HL-60 (cell line): ENCODE data around the gene AHI1.

Source experiments
- DNase-seq, 2 experiments: peaks; one replicate each; pipeline ENCODE4 v3.0.0-alpha.2; 2010 to 2020; ENCODE audit warnings: low read depth in 1 of 2, low spot score in 1 of 2
- H3K27ac ChIP-seq: fragments of 250-450 bp; sonication (Bioruptor Pico); replicated peaks from 2 replicates; pipeline ENCODE4 v1.5.1; 2020; ENCODE audit warnings: mild to moderate bottlenecking, moderate library complexity
- H3K27me3 ChIP-seq: fragments of 250-450 bp; sonication (Bioruptor Pico); 2 replicates; pipeline ENCODE4 v1.5.1; 2021; ENCODE audit warnings: mild to moderate bottlenecking, moderate library complexity; ENCODE audit not compliant: insufficient read depth, poor library complexity, severe bottlenecking
- H3K4me3 ChIP-seq: replicated peaks from 2 replicates; pipeline ENCODE4 v1.5.1; 2011; ENCODE audit warnings: mild to moderate bottlenecking, control low read depth, low read length; ENCODE audit not compliant: insufficient read depth
- GABPA ChIP-seq: IDR thresholded peaks from 2 replicates; pipeline ENCODE4 v1.6.1; 2012; ENCODE audit warnings: low read depth
- POLR2AphosphoS5 ChIP-seq: IDR thresholded peaks from 2 replicates; pipeline ENCODE4 v1.6.1; 2012; ENCODE audit warnings: low read depth
- SPI1 ChIP-seq: IDR thresholded peaks from 2 replicates; pipeline ENCODE4 v1.6.1; 2012; ENCODE audit warnings: low read depth, mild to moderate bottlenecking, borderline replicate concordance
- TF ChIP-seq, protein P1 (sequence below): IDR thresholded peaks from 2 replicates; pipeline ENCODE4 v1.6.1; 2012; ENCODE audit warnings: low read depth; ENCODE audit not compliant: insufficient replicate concordance
- TF ChIP-seq, protein P2 (sequence below): IDR thresholded peaks from one replicate; pipeline ENCODE4 v1.5.1; 2011; ENCODE audit warnings: low read length, control low read depth, inconsistent platforms; ENCODE audit not compliant: insufficient read depth

The AHI1 gene

DNA sequence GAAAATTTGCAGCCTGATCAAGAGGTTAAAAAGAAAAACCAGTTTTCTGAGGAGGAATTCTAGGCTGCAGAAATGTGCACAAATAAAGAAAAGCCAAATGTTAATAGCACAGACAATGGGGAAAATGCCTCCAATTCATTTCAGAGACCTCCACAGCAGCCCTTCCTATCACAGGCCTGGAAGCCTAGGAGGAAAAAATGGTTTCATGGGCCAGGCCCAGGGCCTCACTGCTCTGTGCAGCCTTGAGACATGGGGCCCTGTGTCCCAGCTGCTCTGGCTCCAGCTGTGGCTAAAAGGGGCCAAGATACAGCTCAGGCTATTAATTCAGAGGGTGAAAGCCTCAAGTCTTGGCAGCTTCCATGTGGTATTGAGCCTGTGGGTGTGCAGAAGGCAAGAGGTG lies 18.9 kb downstream of the AHI1 start:
- no peak overlapping the region for H3K4me3 ChIP-seq
- no peak for DNase-seq
- no peak for TF ChIP-seq GABPA
- TF ChIP-seq, protein P1, sequence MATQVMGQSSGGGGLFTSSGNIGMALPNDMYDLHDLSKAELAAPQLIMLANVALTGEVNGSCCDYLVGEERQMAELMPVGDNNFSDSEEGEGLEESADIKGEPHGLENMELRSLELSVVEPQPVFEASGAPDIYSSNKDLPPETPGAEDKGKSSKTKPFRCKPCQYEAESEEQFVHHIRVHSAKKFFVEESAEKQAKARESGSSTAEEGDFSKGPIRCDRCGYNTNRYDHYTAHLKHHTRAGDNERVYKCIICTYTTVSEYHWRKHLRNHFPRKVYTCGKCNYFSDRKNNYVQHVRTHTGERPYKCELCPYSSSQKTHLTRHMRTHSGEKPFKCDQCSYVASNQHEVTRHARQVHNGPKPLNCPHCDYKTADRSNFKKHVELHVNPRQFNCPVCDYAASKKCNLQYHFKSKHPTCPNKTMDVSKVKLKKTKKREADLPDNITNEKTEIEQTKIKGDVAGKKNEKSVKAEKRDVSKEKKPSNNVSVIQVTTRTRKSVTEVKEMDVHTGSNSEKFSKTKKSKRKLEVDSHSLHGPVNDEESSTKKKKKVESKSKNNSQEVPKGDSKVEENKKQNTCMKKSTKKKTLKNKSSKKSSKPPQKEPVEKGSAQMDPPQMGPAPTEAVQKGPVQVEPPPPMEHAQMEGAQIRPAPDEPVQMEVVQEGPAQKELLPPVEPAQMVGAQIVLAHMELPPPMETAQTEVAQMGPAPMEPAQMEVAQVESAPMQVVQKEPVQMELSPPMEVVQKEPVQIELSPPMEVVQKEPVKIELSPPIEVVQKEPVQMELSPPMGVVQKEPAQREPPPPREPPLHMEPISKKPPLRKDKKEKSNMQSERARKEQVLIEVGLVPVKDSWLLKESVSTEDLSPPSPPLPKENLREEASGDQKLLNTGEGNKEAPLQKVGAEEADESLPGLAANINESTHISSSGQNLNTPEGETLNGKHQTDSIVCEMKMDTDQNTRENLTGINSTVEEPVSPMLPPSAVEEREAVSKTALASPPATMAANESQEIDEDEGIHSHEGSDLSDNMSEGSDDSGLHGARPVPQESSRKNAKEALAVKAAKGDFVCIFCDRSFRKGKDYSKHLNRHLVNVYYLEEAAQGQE, result no peak
- TF ChIP-seq, protein P2, sequence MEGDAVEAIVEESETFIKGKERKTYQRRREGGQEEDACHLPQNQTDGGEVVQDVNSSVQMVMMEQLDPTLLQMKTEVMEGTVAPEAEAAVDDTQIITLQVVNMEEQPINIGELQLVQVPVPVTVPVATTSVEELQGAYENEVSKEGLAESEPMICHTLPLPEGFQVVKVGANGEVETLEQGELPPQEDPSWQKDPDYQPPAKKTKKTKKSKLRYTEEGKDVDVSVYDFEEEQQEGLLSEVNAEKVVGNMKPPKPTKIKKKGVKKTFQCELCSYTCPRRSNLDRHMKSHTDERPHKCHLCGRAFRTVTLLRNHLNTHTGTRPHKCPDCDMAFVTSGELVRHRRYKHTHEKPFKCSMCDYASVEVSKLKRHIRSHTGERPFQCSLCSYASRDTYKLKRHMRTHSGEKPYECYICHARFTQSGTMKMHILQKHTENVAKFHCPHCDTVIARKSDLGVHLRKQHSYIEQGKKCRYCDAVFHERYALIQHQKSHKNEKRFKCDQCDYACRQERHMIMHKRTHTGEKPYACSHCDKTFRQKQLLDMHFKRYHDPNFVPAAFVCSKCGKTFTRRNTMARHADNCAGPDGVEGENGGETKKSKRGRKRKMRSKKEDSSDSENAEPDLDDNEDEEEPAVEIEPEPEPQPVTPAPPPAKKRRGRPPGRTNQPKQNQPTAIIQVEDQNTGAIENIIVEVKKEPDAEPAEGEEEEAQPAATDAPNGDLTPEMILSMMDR, result no peak
- TF ChIP-seq POLR2AphosphoS5, result no peak
- no peak for TF ChIP-seq SPI1
- no peaks in the 10 kb centered on the region for H3K27me3 ChIP-seq
- no peak overlapping the region for H3K27ac ChIP-seq

DNA sequence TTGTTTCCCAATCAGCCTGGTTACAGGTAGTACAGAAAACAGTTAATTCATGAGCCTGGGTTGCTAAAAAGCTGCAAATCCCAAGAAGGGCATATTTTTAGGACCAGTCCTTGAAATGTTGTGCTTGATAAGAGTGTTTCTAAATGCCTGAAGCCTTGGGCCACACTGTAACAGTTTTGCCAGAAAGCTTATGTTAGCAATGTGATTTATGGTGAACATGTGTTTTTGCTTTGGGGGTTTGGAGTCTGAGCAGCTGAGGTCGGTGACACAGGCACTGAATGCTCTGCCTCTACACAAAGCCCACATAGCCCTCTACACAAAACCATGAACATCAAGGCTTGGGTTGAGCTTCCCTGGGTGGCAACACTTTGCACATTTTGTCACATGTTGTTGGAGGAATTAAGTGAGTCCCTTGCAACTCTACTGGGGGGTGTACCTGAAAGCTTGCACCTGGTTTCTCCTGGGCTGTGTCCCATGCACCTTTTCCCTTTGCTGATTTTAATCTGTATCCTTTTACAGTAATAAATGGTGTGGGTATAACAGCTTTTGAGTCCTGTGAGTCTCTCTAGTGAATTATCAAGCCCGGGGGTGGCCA lies 22.2 kb downstream of the AHI1 start:
- Histone ChIP-seq H3K27ac (no peak overlapping the region), H3K27me3 (no peaks in the 10 kb centered on the region), H3K4me3 (no peak overlapping the region)
- TF ChIP-seq, protein P1, result no peak
- TF ChIP-seq SPI1, result no peak
- no peak for TF ChIP-seq GABPA
- TF ChIP-seq, protein P2, result no peak
- TF ChIP-seq POLR2AphosphoS5, result no peak
- DNase-seq, result no peak

DNA sequence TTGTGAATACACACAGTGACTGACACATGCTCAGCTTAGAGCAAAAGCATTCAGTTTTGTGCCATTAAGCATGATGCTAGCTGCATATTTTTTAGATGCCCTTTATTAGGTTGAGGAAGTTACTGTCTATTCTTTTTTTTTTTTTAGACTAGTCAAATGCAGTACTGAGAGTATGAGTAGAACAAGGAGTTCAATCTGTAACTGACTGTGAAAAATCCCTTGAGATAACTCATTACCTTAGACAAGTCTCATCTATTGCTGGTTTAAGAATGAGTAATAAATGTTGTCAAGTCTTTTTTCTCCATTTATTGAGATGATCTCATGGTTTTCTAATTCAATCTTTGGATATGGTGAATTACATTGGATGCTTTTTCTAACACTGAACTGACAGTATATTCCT lies 23.2 kb downstream of the AHI1 start:
- Histone ChIP-seq H3K27ac (no peak overlapping the region), H3K4me3 (no peak overlapping the region), H3K27me3 (no peaks in the 10 kb centered on the region)
- TF ChIP-seq GABPA (no peak), SPI1 (no peak), POLR2AphosphoS5 (no peak)
- TF ChIP-seq, protein P2, result no peak
- TF ChIP-seq, protein P1, result no peak
- no peak for DNase-seq
